Mesendoderm (in vitro differentiated cells): ENCODE measurements around the gene KBTBD13.

Source experiments
- DNase-seq: peaks from one replicate; pipeline ENCODE4 v3.0.0; 2013
- H2AK5ac ChIP-seq: 2 replicates; pipeline ENCODE4 v1.6.1; 2013; ENCODE audit warnings: low read length, inconsistent platforms
- H2BK120ac ChIP-seq: 2 replicates; pipeline ENCODE4 v1.6.1; 2013; ENCODE audit warnings: low read depth, mild to moderate bottlenecking, low read length, moderate library complexity, mixed read lengths
- H2BK15ac ChIP-seq: replicated peaks from 2 replicates; pipeline ENCODE4 v1.6.1; 2013; ENCODE audit warnings: low read depth, mild to moderate bottlenecking, moderate library complexity
- H2BK5ac ChIP-seq: 2 replicates; pipeline ENCODE4 v1.6.1; 2013; ENCODE audit warnings: low read length, inconsistent platforms
- H3K18ac ChIP-seq: 2 replicates; pipeline ENCODE4 v1.6.1; 2013; ENCODE audit warnings: mild to moderate bottlenecking, low read length, mixed read lengths
- H3K23ac ChIP-seq: one replicate; pipeline ENCODE4 v1.6.1; 2013; ENCODE audit warnings: low read length
- H3K27ac ChIP-seq: 2 replicates; pipeline ENCODE4 v1.5.1; 2013; ENCODE audit warnings: low read depth, mild to moderate bottlenecking, inconsistent platforms, low read length, moderate library complexity
- H3K27me3 ChIP-seq: 2 replicates; pipeline ENCODE4 v1.6.1; 2013; ENCODE audit warnings: low read length, control low read depth, mild to moderate bottlenecking, inconsistent platforms; ENCODE audit not compliant: insufficient read depth, poor library complexity
- H3K36me3 ChIP-seq: 2 replicates; pipeline ENCODE4 v1.6.1; 2013; ENCODE audit warnings: low read length, inconsistent platforms; ENCODE audit not compliant: control insufficient read depth, insufficient read depth
- H3K4ac ChIP-seq: one replicate; pipeline ENCODE4 v1.6.1; 2013; ENCODE audit warnings: low read depth, mild to moderate bottlenecking, low read length, moderate library complexity
- H3K4me1 ChIP-seq: 2 replicates; pipeline ENCODE4 v1.6.1; 2013; ENCODE audit warnings: low read depth, low read length, inconsistent platforms; ENCODE audit not compliant: control insufficient read depth
- H3K4me2 ChIP-seq: 2 replicates; pipeline ENCODE4 v1.6.1; 2013; ENCODE audit warnings: low read length
- H3K4me3 ChIP-seq: 2 replicates; pipeline ENCODE4 v1.5.1; 2013; ENCODE audit warnings: mild to moderate bottlenecking, low read length
- H3K56ac ChIP-seq: one replicate; pipeline ENCODE4 v1.6.1; 2013; ENCODE audit warnings: low read length
- H3K79me1 ChIP-seq: 2 replicates; pipeline ENCODE4 v1.6.1; 2013; ENCODE audit warnings: low read length, inconsistent platforms
- H3K79me2 ChIP-seq: 2 replicates; pipeline ENCODE4 v1.6.1; 2013; ENCODE audit warnings: mild to moderate bottlenecking, low read length; ENCODE audit not compliant: control insufficient read depth, insufficient read depth
- H3K9ac ChIP-seq: 2 replicates; pipeline ENCODE4 v1.6.1; 2013; ENCODE audit warnings: low read length, inconsistent platforms
- H4K5ac ChIP-seq: one replicate; pipeline ENCODE4 v1.6.1; 2013; ENCODE audit warnings: low read length
- H4K8ac ChIP-seq: one replicate; pipeline ENCODE4 v1.6.1; 2013; ENCODE audit warnings: low read depth, mild to moderate bottlenecking, control low read depth, low read length, moderate library complexity
- WGBS: extraction: QIAGEN DNeasy Blood & Tissue Kit; methylation state at CpG from one replicate; pipeline ENCODE4 v1.1.7; 2013; ENCODE audit warnings: low lambda C conversion rate, missing lambda C conversion rate; ENCODE audit not compliant: insufficient coverage; ENCODE audit errors: extremely low coverage; 5-methylcytosine and 5-hydroxymethylcytosine counted together

Gene KBTBD13

GRCh38 chr15:65062726-65063125 is 13.8 kb upstream of the KBTBD13 start:
- Histone ChIP-seq H2BK120ac (no peak overlapping the region), H3K79me2 (no peaks in the 10 kb centered on the region), H3K4me3 (no peak overlapping the region), H3K9ac (no peak overlapping the region), H3K4me1 (peaks cover 9% of the 10 kb centered on the region), H3K4ac (no peak overlapping the region), H2BK5ac (no peak overlapping the region), H3K27ac (no peak overlapping the region), H4K5ac (no peak overlapping the region), H3K23ac (no peak overlapping the region), H3K27me3 (no peaks in the 10 kb centered on the region), H2AK5ac (no peak overlapping the region), H2BK15ac (no peak overlapping the region), H3K4me2 (no peak overlapping the region), H3K36me3 (peaks cover 2% of the 10 kb centered on the region), H4K8ac (no peak overlapping the region), H3K79me1 (peaks cover 3% of the 10 kb centered on the region), H3K18ac (no peak overlapping the region), H3K56ac (peak overlapping the region; percentile 60)
- DNase-seq, result no peak
- WGBS, result no CpG with 5 or more reads among the region's 5 CpGs

GRCh38 chr15:65066001-65066634 is 10.4 kb upstream of the KBTBD13 start:
- peak; percentile 75 for DNase-seq
- WGBS, result no CpG with 5 or more reads among the region's 3 CpGs
- no peak overlapping the region for H2BK120ac ChIP-seq
- H3K79me1 ChIP-seq, result peaks cover 3% of the 10 kb centered on the region
- no peak overlapping the region for H3K23ac ChIP-seq
- H3K56ac ChIP-seq, result peak overlapping the region; percentile 56
- no peaks in the 10 kb centered on the region for H3K27me3 ChIP-seq
- H2BK15ac ChIP-seq, result no peak overlapping the region
- H3K9ac ChIP-seq, result peak overlapping the region; percentile 24
- no peak overlapping the region for H3K4ac ChIP-seq
- H2AK5ac ChIP-seq, result no peak overlapping the region
- no peaks in the 10 kb centered on the region for H3K79me2 ChIP-seq
- no peak overlapping the region for H3K4me3 ChIP-seq
- no peak overlapping the region for H4K5ac ChIP-seq
- H3K18ac ChIP-seq, result no peak overlapping the region
- H3K27ac ChIP-seq, result no peak overlapping the region
- H4K8ac ChIP-seq, result no peak overlapping the region
- H3K4me1 ChIP-seq, result peaks cover 14% of the 10 kb centered on the region
- no peak overlapping the region for H3K4me2 ChIP-seq
- no peaks in the 10 kb centered on the region for H3K36me3 ChIP-seq
- no peak overlapping the region for H2BK5ac ChIP-seq

GRCh38 chr15:65066635-65067316 is 9.8 kb upstream of the KBTBD13 start:
- H3K4ac ChIP-seq, result peak overlapping the region; percentile 86
- peak; percentile 89 for DNase-seq
- H3K4me1 ChIP-seq, result peaks cover 14% of the 10 kb centered on the region
- H4K8ac ChIP-seq, result no peak overlapping the region
- peak overlapping the region; percentile 60 for H3K4me3 ChIP-seq
- peak overlapping the region; percentile 86 for H3K9ac ChIP-seq
- H3K27ac ChIP-seq, result peak overlapping the region; percentile 71
- peak overlapping the region; percentile 76 for H3K18ac ChIP-seq
- peak overlapping the region; percentile 41 for H3K4me2 ChIP-seq
- no peak overlapping the region for H3K23ac ChIP-seq
- H2BK5ac ChIP-seq, result peak overlapping the region; percentile 39
- no peak overlapping the region for H4K5ac ChIP-seq
- WGBS, result no CpG with 5 or more reads among the region's 9 CpGs
- H2BK120ac ChIP-seq, result peak overlapping the region; percentile 69
- H3K36me3 ChIP-seq, result no peaks in the 10 kb centered on the region
- H2BK15ac ChIP-seq, result no peak overlapping the region
- H3K56ac ChIP-seq, result peak overlapping the region; percentile 95
- H2AK5ac ChIP-seq, result no peak overlapping the region
- no peaks in the 10 kb centered on the region for H3K79me2 ChIP-seq
- H3K27me3 ChIP-seq, result no peaks in the 10 kb centered on the region
- H3K79me1 ChIP-seq, result peaks cover 3% of the 10 kb centered on the region

- Histone ChIP-seq H3K4me3 (peak overlapping the region; percentile 60), H3K79me1 (peaks cover 3% of the 10 kb centered on the region), H4K8ac (no peak overlapping the region), H3K79me2 (no peaks in the 10 kb centered on the region), H3K4me1 (peaks cover 14% of the 10 kb centered on the region), H3K18ac (peak overlapping the region; percentile 71), H3K4ac (peak overlapping the region; percentile 86), H2BK5ac (peak overlapping the region; percentile 39), H3K9ac (peak overlapping the region; percentile 86), H2BK15ac (no peak overlapping the region), H2BK120ac (peak overlapping the region; percentile 40), H3K4me2 (peak overlapping the region; percentile 41), H4K5ac (no peak overlapping the region), H3K23ac (peak overlapping the region; percentile 94), H3K56ac (peak overlapping the region; percentile 95), H3K36me3 (no peaks in the 10 kb centered on the region), H3K27ac (peak overlapping the region; percentile 71), H3K27me3 (no peaks in the 10 kb centered on the region), H2AK5ac (no peak overlapping the region)
- no peak for DNase-seq
- no CpG with 5 or more reads among the region's 8 CpGs for WGBS
These were observed 9.3 kb upstream of the KBTBD13 start for GRCh38 chr15:65067317-65067644.

- H4K5ac ChIP-seq, result no peak within 1 kb of the TSS
- peak within 1 kb of the TSS; percentile 95 for H3K56ac ChIP-seq
- H3K79me2 ChIP-seq, result no peaks in the 10 kb centered on the region
- peak within 1 kb of the TSS; percentile 73 for H2AK5ac ChIP-seq
- peaks cover 14% of the 10 kb centered on the region for H3K4me1 ChIP-seq
- peak; percentile 70 for DNase-seq
- H2BK15ac ChIP-seq, result peak within 1 kb of the TSS; percentile 28
- H3K18ac ChIP-seq, result peak within 1 kb of the TSS; percentile 76
- peaks cover 3% of the 10 kb centered on the region for H3K79me1 ChIP-seq
- H2BK5ac ChIP-seq, result peak within 1 kb of the TSS; percentile 39
- H3K4me3 ChIP-seq, result peak within 1 kb of the TSS; percentile 60
- peak within 1 kb of the TSS; percentile 86 for H3K9ac ChIP-seq
- no CpG with 5 or more reads among the region's 66 CpGs for WGBS
- H3K27me3 ChIP-seq, result no peaks in the 10 kb centered on the region
- peak within 1 kb of the TSS; percentile 41 for H3K4me2 ChIP-seq
- peak within 1 kb of the TSS; percentile 69 for H2BK120ac ChIP-seq
- peak within 1 kb of the TSS; percentile 94 for H3K23ac ChIP-seq
- H4K8ac ChIP-seq, result no peak within 1 kb of the TSS
- H3K27ac ChIP-seq, result peak within 1 kb of the TSS; percentile 71
- peak within 1 kb of the TSS; percentile 86 for H3K4ac ChIP-seq
- H3K36me3 ChIP-seq, result no peaks in the 10 kb centered on the region
These were observed 8.7 kb upstream of the KBTBD13 start, which contains the start of gene RASL12 for GRCh38 chr15:65067645-65068402. RASL12 (minus strand) TSS chr15:65067991; CDS start chr15:65067835, 156 bp downstream.
